Measurements from ENCODE around the gene TPT1.
"Not testable (repeated sequence)": the region's sequence is repeated elsewhere in the genome, so short reads cannot be mapped to it uniquely, and the experiment has no call there.

DNA sequence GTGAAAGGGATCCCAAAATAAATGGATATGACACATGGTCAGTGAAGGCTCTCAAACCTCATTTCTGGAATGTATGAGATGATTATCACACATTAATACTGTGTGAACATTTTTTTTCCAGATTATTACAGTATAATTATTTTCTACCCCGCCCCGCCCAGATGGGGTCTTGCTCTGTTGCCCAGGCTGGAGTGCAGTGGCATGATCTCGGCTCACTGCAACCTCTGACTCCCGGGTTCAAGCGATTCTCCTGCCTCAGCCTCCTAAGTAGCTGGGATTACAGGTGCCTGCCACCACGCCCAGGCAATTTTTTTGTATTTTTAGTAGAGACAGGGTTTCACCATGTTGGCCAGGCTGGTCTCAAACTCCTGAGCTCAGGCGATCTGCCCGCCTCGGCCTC, 2.1 kb upstream of the TPT1 start:
- TF ChIP-seq, protein P1, sequence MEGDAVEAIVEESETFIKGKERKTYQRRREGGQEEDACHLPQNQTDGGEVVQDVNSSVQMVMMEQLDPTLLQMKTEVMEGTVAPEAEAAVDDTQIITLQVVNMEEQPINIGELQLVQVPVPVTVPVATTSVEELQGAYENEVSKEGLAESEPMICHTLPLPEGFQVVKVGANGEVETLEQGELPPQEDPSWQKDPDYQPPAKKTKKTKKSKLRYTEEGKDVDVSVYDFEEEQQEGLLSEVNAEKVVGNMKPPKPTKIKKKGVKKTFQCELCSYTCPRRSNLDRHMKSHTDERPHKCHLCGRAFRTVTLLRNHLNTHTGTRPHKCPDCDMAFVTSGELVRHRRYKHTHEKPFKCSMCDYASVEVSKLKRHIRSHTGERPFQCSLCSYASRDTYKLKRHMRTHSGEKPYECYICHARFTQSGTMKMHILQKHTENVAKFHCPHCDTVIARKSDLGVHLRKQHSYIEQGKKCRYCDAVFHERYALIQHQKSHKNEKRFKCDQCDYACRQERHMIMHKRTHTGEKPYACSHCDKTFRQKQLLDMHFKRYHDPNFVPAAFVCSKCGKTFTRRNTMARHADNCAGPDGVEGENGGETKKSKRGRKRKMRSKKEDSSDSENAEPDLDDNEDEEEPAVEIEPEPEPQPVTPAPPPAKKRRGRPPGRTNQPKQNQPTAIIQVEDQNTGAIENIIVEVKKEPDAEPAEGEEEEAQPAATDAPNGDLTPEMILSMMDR (IDR thresholded peaks at IDR 0.05; ENCODE audit: low read length), result not testable (repeated sequence)
- not testable (repeated sequence) for TF ChIP-seq EZH2 (IDR thresholded peaks at IDR 0.05; ENCODE audit: borderline replicate concordance, low read length)
